GM10266 (cell line): ENCODE data around the gene FBXL13.
"Not testable (repeated sequence)": the region's sequence is repeated elsewhere in the genome, so short reads cannot be mapped to it uniquely, and the experiment has no call there.

Experiments
- DNase-seq: peaks from one replicate; pipeline ENCODE4 v3.0.0; 2012; ENCODE audit errors: extremely low spot score
- TF ChIP-seq, protein P1 (sequence below): IDR thresholded peaks from 2 replicates; pipeline ENCODE4 v1.5.1; 2012; ENCODE audit warnings: mild to moderate bottlenecking, low read depth; ENCODE audit not compliant: control insufficient read depth, insufficient read depth; ENCODE audit errors: missing control alignments

Gene FBXL13

GRCh38 chr7:102916426-102916825 is 158.2 kb downstream of the FBXL13 start:
- TF ChIP-seq, protein P1, sequence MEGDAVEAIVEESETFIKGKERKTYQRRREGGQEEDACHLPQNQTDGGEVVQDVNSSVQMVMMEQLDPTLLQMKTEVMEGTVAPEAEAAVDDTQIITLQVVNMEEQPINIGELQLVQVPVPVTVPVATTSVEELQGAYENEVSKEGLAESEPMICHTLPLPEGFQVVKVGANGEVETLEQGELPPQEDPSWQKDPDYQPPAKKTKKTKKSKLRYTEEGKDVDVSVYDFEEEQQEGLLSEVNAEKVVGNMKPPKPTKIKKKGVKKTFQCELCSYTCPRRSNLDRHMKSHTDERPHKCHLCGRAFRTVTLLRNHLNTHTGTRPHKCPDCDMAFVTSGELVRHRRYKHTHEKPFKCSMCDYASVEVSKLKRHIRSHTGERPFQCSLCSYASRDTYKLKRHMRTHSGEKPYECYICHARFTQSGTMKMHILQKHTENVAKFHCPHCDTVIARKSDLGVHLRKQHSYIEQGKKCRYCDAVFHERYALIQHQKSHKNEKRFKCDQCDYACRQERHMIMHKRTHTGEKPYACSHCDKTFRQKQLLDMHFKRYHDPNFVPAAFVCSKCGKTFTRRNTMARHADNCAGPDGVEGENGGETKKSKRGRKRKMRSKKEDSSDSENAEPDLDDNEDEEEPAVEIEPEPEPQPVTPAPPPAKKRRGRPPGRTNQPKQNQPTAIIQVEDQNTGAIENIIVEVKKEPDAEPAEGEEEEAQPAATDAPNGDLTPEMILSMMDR: no peak
- no peak for DNase-seq

DNA sequence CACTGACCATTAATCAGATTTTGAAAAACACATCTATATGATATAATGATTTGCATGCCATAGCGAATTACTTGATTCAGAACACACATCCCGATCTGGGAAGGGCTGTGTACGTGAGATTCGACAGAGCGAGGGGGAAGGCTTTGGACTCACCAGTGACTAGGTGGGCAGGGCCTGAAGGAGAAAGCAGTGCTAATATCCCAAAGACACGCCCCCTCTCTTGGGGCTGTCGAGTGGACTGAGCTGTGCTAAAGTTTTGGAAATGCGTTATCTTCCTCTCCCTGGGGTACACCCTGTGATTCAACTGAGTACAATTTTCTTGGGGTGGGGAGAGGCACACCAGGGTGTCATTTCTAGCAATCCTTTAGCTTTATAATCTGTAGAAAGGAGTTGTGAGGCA is 160.0 kb downstream of the FBXL13 start:
- no peak for DNase-seq
- TF ChIP-seq, protein P1: no peak

- TF ChIP-seq, protein P1: no peak
- DNase-seq: no peak
These were observed 160.8 kb downstream of the FBXL13 start for GRCh38 chr7:102913826-102914225.

DNA sequence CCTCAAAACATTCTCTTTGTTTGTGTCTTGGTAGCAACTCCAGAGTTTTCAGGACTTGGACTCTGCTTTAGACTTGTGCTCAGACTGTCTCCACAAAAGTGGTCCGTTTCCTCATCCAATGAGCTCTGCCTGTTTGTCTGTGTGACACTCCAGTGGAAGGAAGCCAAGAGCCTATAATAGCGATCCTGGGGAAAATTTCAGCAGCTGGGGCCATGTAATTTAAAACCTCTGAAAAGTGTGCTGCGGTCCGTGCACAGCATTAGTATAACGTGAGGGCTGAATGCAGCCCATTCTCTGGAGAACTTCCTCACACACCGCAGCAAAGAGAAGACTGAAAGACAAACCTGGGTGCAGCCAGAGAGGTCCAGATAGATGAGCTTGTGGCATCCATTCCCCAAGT is 161.9 kb downstream of the FBXL13 start, which contains the start of gene LRRC17:
Gene LRRC17 (plus strand): TSS at position 259 of the 400 bp plus-strand sequence. CDS start 20,914 bp downstream, outside the sequence.
- no peak for DNase-seq
- TF ChIP-seq, protein P1: no peak

DNA sequence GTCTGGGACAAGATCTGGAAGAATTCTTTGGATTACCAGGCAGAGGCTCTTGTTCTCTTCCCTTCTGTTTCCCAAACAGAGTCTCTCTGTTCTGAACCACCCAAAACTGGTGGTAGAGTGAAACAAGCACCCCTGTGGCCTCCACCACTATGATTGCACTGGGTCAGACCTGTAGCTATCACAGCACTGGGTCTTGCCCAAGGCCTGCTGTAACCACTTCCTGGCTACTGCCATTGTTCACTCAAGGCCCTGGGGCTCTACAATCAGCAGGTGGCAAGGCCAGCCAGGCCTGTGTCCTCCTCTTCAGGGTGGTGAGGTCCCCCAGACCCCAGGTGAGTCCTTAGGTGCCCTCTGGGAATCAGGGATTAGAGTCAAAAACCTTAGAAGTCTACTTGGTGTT is 165.9 kb downstream of the FBXL13 start:
- TF ChIP-seq, protein P1: no peak
- DNase-seq: no peak

DNA sequence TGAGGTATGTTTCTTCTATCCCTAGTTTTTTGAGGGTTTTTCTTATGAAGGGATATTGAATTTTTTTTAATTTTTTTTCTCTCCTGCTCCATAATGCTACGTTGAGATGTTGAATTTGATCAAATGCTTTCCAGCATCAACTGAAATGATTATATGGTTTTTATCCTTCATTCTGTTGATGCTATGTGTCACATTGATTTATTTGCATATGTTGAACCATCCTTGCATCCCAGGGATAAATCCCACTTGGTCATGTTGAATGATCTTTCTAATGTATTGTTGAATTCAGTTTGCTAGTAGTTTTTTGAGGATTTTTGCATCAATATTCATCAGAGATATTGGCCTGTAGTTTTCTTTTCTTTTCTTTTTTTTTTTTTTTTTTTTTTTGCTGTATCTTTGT is 171.0 kb downstream of the FBXL13 start:
- not testable (repeated sequence) for DNase-seq

GRCh38 chr7:102902052-102902451 is 172.5 kb downstream of the FBXL13 start:
- DNase-seq: not testable (repeated sequence)

DNA sequence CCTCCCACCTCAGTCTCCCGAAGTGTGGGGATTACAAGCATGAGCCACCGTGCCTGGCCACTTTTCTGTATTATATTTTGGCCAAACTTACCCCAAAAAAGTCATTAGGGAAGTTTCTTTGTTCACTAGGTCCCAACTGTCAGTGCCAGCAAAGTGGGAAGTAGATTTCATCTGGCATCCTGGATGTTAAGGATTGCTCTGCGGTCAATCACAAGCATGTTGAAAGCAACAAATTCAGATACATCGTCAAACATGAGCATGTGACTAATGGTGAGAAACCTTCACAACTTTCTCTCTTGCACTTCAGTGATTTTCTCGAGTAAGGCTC is 176.1 kb downstream of the FBXL13 start:
- TF ChIP-seq, protein P1: no peak
- DNase-seq: no peak

- no peak for DNase-seq
- TF ChIP-seq, protein P1: no peak
These were observed 176.6 kb downstream of the FBXL13 start for GRCh38 chr7:102897856-102898531.
